ENCODE measurements around the gene AK3.
A peak's percentile ranks its signal among the peaks of the same experiment; 100 is the strongest.

Gene AK3

GRCh38 chr9:4746278-4747030 is 5.5 kb upstream of the AK3 start:
- no peak for DNase-seq (ENCODE audit: low spot score)

- DNase-seq (ENCODE audit: low spot score) = no peak
Observed at GRCh38 chr9:4743131-4743875, 2.3 kb upstream of the AK3 start.

GRCh38 chr9:4742246-4742645 is 1.2 kb upstream of the AK3 start:
- no peak for DNase-seq (ENCODE audit: low spot score)

- peak; percentile 14 for DNase-seq (ENCODE audit: low spot score)
Observed at GRCh38 chr9:4741365-4742089, 525 bp upstream of the AK3 start.

- no peak for DNase-seq (ENCODE audit: low spot score)
Observed at GRCh38 chr9:4740388-4740637, 689 bp downstream of the AK3 start.

- no peak for DNase-seq (ENCODE audit: low spot score)
Observed at GRCh38 chr9:4739587-4740387, 1.2 kb downstream of the AK3 start.

- no peak for DNase-seq (ENCODE audit: low spot score)
Observed at GRCh38 chr9:4738866-4739586, 2.0 kb downstream of the AK3 start.

- no peak for DNase-seq (ENCODE audit: low spot score)
Observed at GRCh38 chr9:4734150-4734549, 6.9 kb downstream of the AK3 start.

- no peak for DNase-seq (ENCODE audit: low spot score)
Observed at GRCh38 chr9:4732890-4733289, 8.1 kb downstream of the AK3 start.

GRCh38 chr9:4727593-4727992 is 13.4 kb downstream of the AK3 start:
- no peak for DNase-seq (ENCODE audit: low spot score)

GRCh38 chr9:4725706-4726442 is 15.1 kb downstream of the AK3 start:
- DNase-seq (ENCODE audit: low spot score) = no peak

- no peak for DNase-seq (ENCODE audit: low spot score)
Observed at GRCh38 chr9:4721736-4722135, 19.3 kb downstream of the AK3 start.

- no peak for DNase-seq (ENCODE audit: low spot score)
Observed at GRCh38 chr9:4718911-4719310, 22.1 kb downstream of the AK3 start.

- no peak for DNase-seq (ENCODE audit: low spot score)
Observed at GRCh38 chr9:4717815-4718214, 23.2 kb downstream of the AK3 start.

GRCh38 chr9:4716163-4716562 is 24.8 kb downstream of the AK3 start:
- no peak for DNase-seq (ENCODE audit: low spot score)

GRCh38 chr9:4714266-4715016 is 26.6 kb downstream of the AK3 start:
- no peak for DNase-seq (ENCODE audit: low spot score)

- no peak for DNase-seq (ENCODE audit: low spot score)
Observed at GRCh38 chr9:4713849-4714248, 27.2 kb downstream of the AK3 start.

GRCh38 chr9:4709380-4709779 is 31.6 kb downstream of the AK3 start:
- DNase-seq (ENCODE audit: low spot score) = no peak

GRCh38 chr9:4706971-4707622 is 33.9 kb downstream of the AK3 start:
- DNase-seq (ENCODE audit: low spot score) = no peak

GRCh38 chr9:4706021-4706420 is 35.0 kb downstream of the AK3 start:
- no peak for DNase-seq (ENCODE audit: low spot score)

Measured in hematopoietic multipotent progenitor cell treated with erythropoietin and hydrocortisone succinate and interleukin-3 and kit ligand, for 15 days (in vitro differentiated cells).